ENCODE results near the gene HSF5. TPM values are rescaled to one million over a fixed set of nuclear protein-coding genes. Genes with fewer than 3 reads are reported as not detected.

The HSF5 gene
- polyA plus RNA-seq, 2 of the 4 experiments (the other 2 are of a cell fraction): not detected

- H3K4me3 ChIP-seq: no peak overlapping the region
- ChIA-PET POLR2A (no interaction called here), CTCF (interaction anchor here (1.0 to 9.9 kb wide), 4 partner anchors 38 to 95 kb away, joined by 3 to 232 read pairs (median 8); no protein-coding TSS in a partner anchor)
- H3K27ac ChIP-seq: no peak overlapping the region
- peak overlapping the region; percentile 79 for H3K4me2 ChIP-seq
- no peaks in the 10 kb centered on the region for H3K9me3 ChIP-seq
- 86% methylated on average over 1 of the region's 1 CpG for WGBS (ENCODE audit: missing lambda C conversion rate)
- no peak for DNase-seq (ENCODE audit: low read depth in 1 of 2, low spot score in 1 of 2)
- ATAC-seq: no peak
- TF ChIP-seq, protein P1, sequence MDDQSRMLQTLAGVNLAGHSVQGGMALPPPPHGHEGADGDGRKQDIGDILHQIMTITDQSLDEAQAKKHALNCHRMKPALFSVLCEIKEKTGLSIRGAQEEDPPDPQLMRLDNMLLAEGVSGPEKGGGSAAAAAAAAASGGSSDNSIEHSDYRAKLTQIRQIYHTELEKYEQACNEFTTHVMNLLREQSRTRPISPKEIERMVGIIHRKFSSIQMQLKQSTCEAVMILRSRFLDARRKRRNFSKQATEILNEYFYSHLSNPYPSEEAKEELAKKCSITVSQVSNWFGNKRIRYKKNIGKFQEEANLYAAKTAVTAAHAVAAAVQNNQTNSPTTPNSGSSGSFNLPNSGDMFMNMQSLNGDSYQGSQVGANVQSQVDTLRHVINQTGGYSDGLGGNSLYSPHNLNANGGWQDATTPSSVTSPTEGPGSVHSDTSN (IDR thresholded peaks at IDR 0.05): no peak
- TF ChIP-seq MAFK (IDR thresholded peaks at IDR 0.05; ENCODE audit: partially characterized antibody) (no peak), RNF2 (IDR thresholded peaks at IDR 0.05; ENCODE audit: borderline replicate concordance, low read depth) (no peak), NPAS2 (CRISPR knock-in tag; IDR thresholded peaks at IDR 0.05; ENCODE audit: borderline replicate concordance) (no peak), CHD2 (IDR thresholded peaks at IDR 0.05; ENCODE audit: low read length, partially characterized antibody) (no peak), HOXA7 (CRISPR knock-in tag; IDR thresholded peaks at IDR 0.05) (no peak), RAD21 (conservative IDR thresholded peaks at IDR 0.05 in 1 of 2, IDR thresholded peaks at IDR 0.05 in 1 of 2) (no peak), MAX (IDR thresholded peaks at IDR 0.05) (no peak), POLR2A (IDR thresholded peaks at IDR 0.05; ENCODE audit: low read length) (no peak), HES2 (IDR thresholded peaks at IDR 0.05) (no peak), ESRRA (IDR thresholded peaks at IDR 0.05; ENCODE audit: borderline replicate concordance, low read length) (no peak), TFCP2L1 (CRISPR knock-in tag; IDR thresholded peaks at IDR 0.05) (no peak), NR3C1 (IDR thresholded peaks at IDR 0.05) (no peak), CBX2 (IDR thresholded peaks at IDR 0.05; ENCODE audit: borderline replicate concordance, low read depth) (no peak), CTCF (IDR thresholded peaks at IDR 0.05) (no peak), POLR2AphosphoS2 (conservative IDR thresholded peaks at IDR 0.05; ENCODE audit: low read length) (no peak)
- TF ChIP-seq, protein P2, sequence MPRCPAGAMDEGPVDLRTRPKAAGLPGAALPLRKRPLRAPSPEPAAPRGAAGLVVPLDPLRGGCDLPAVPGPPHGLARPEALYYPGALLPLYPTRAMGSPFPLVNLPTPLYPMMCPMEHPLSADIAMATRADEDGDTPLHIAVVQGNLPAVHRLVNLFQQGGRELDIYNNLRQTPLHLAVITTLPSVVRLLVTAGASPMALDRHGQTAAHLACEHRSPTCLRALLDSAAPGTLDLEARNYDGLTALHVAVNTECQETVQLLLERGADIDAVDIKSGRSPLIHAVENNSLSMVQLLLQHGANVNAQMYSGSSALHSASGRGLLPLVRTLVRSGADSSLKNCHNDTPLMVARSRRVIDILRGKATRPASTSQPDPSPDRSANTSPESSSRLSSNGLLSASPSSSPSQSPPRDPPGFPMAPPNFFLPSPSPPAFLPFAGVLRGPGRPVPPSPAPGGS (IDR thresholded peaks at IDR 0.05): no peak
- no peak for FAIRE-seq
- peaks cover 39% of the 10 kb centered on the region; the same call in 2 of the 3 replicates for H3K4me1 ChIP-seq
These were observed 76.0 kb downstream of the HSF5 start for GRCh38 chr17:58412064-58412703.

- FAIRE-seq (no peak), ATAC-seq (no peak), DNase-seq (ENCODE audit: low read depth in 1 of 2, low spot score in 1 of 2) (no peak)
- ChIA-PET CTCF (interaction anchor here (0.8 to 1.4 kb wide), 3 partner anchors 94 to 161 kb away, joined by 3 to 9 read pairs (median 3); no protein-coding TSS in a partner anchor), POLR2A (interaction anchor here (1.1 kb wide), 1 partner anchor 59 kb away, joined by 3 read pairs; the partner anchor contains the start of gene SUPT4H1)
- Histone ChIP-seq H3K4me2 (peak overlapping the region; percentile 79; the same call in 2 of the 3 replicates), H3K4me1 (peaks cover 39% of the 10 kb centered on the region; the same call in 2 of the 3 replicates), H3K4me3 (no peak overlapping the region), H3K9me3 (no peaks in the 10 kb centered on the region), H3K27ac (no peak overlapping the region)
- WGBS (ENCODE audit: missing lambda C conversion rate): 52% methylated on average over 1 of the region's 1 CpG
- no peak for TF ChIP-seq RNF2 (IDR thresholded peaks at IDR 0.05; ENCODE audit: borderline replicate concordance, low read depth)
- no peak for TF ChIP-seq RAD21 (conservative IDR thresholded peaks at IDR 0.05 in 1 of 2, IDR thresholded peaks at IDR 0.05 in 1 of 2)
- TF ChIP-seq HDAC2 (IDR thresholded peaks at IDR 0.05): no peak
- no peak for TF ChIP-seq NPAS2 (CRISPR knock-in tag; IDR thresholded peaks at IDR 0.05; ENCODE audit: borderline replicate concordance)
These were observed 76.8 kb downstream of the HSF5 start for GRCh38 chr17:58411408-58411894.

Data from A549 (cell line).